H9 (cell line): ENCODE results near the gene NFATC1. TPM values are rescaled to one million over a fixed set of nuclear protein-coding genes. Genes with fewer than 3 reads are reported as not detected.

Experiments used
- DNase-seq: peaks from one replicate; pipeline ENCODE4 v3.0.0-alpha.2; 2017
- H2AFZ ChIP-seq: one replicate; pipeline ENCODE4 v1.6.1; 2013; ENCODE audit warnings: mild to moderate bottlenecking, low read length, control low read depth, moderate library complexity
- H2AK5ac ChIP-seq: 2 replicates; pipeline ENCODE4 v1.6.1; 2013; ENCODE audit warnings: low read length, control low read depth, mixed read lengths; ENCODE audit not compliant: insufficient read length
- H2BK120ac ChIP-seq: one replicate; pipeline ENCODE4 v1.6.1; 2013; ENCODE audit warnings: low read depth, mild to moderate bottlenecking, low read length, control low read depth, inconsistent platforms; ENCODE audit not compliant: poor library complexity, severe bottlenecking
- H2BK12ac ChIP-seq: 2 replicates; pipeline ENCODE4 v1.6.1; 2013; ENCODE audit warnings: low read length, control low read depth, mixed read lengths, low read depth; ENCODE audit not compliant: insufficient read length
- H2BK15ac ChIP-seq: 2 replicates; pipeline ENCODE4 v1.6.1; 2013; ENCODE audit warnings: low read depth, low read length, control low read depth
- H2BK20ac ChIP-seq: one replicate; pipeline ENCODE4 v1.6.1; 2013; ENCODE audit warnings: low read depth, mild to moderate bottlenecking, low read length, control low read depth, inconsistent platforms; ENCODE audit not compliant: poor library complexity, severe bottlenecking
- H2BK5ac ChIP-seq: 2 replicates; pipeline ENCODE4 v1.6.1; 2013; ENCODE audit warnings: low read length, control low read depth, mixed read lengths; ENCODE audit not compliant: insufficient read length
- H3K14ac ChIP-seq: 2 replicates; pipeline ENCODE4 v1.6.1; 2013; ENCODE audit warnings: low read length, control low read depth; ENCODE audit not compliant: insufficient read depth
- H3K18ac ChIP-seq: 2 replicates; pipeline ENCODE4 v1.6.1; 2013; ENCODE audit warnings: low read depth, mild to moderate bottlenecking, mixed read lengths, low read length, control low read depth; ENCODE audit not compliant: insufficient read length
- H3K23ac ChIP-seq: 2 replicates; pipeline ENCODE4 v1.6.1; 2013; ENCODE audit warnings: low read length, control low read depth, mixed read lengths, low read depth; ENCODE audit not compliant: insufficient read length
- H3K23me2 ChIP-seq: 2 replicates; pipeline ENCODE4 v1.6.1; 2013; ENCODE audit warnings: low read depth, mild to moderate bottlenecking, mixed read lengths, low read length, control low read depth; ENCODE audit not compliant: insufficient read length, poor library complexity, severe bottlenecking
- H3K27ac ChIP-seq: 2 replicates; pipeline ENCODE4 v1.5.1; 2013; ENCODE audit warnings: low read length, control low read depth, mixed read lengths, low read depth; ENCODE audit not compliant: insufficient read length
- H3K27me3 ChIP-seq: 2 replicates; pipeline ENCODE4 v1.6.1; 2013; ENCODE audit warnings: low read length, control low read depth, inconsistent platforms; ENCODE audit not compliant: insufficient read depth
- H3K4ac ChIP-seq: 2 replicates; pipeline ENCODE4 v1.6.1; 2013; ENCODE audit warnings: low read depth, mild to moderate bottlenecking, control low read depth, inconsistent platforms, low read length, moderate library complexity
- H3K4me1 ChIP-seq: 2 replicates; pipeline ENCODE4 v1.6.1; 2013; ENCODE audit warnings: low read length, control low read depth, inconsistent platforms; ENCODE audit not compliant: insufficient read depth
- H3K4me2 ChIP-seq: 2 replicates; pipeline ENCODE4 v1.6.1; 2013; ENCODE audit warnings: low read length, control low read depth, mixed read lengths; ENCODE audit not compliant: insufficient read length, insufficient read depth
- H3K56ac ChIP-seq: 2 replicates; pipeline ENCODE4 v1.6.1; 2013; ENCODE audit warnings: low read depth, mild to moderate bottlenecking, mixed read lengths, low read length, control low read depth; ENCODE audit not compliant: insufficient read length
- H3K79me1 ChIP-seq: 2 replicates; pipeline ENCODE4 v1.6.1; 2013; ENCODE audit warnings: low read depth, mild to moderate bottlenecking, moderate library complexity, low read length, control low read depth, inconsistent platforms; ENCODE audit not compliant: insufficient read depth, poor library complexity, severe bottlenecking
- H3K79me2 ChIP-seq: 2 replicates; pipeline ENCODE4 v1.6.1; 2013; ENCODE audit warnings: low read length, control low read depth, inconsistent platforms; ENCODE audit not compliant: insufficient read depth
- H3K9ac ChIP-seq: 2 replicates; pipeline ENCODE4 v1.6.1; 2013; ENCODE audit warnings: low read length, control low read depth, mixed read lengths; ENCODE audit not compliant: insufficient read length; ENCODE audit errors: extremely low read depth
- H3K9me3 ChIP-seq: one replicate; pipeline ENCODE4 v1.6.1; 2013; ENCODE audit warnings: low read depth, low read length, inconsistent platforms; ENCODE audit not compliant: control insufficient read depth
- H3T11ph ChIP-seq: one replicate; pipeline ENCODE4 v1.6.1; 2013; ENCODE audit warnings: mild to moderate bottlenecking, low read length, control low read depth, inconsistent platforms
- H4K20me1 ChIP-seq: one replicate; pipeline ENCODE4 v1.6.1; 2013; ENCODE audit not compliant: control insufficient read depth, insufficient read length, insufficient read depth
- H4K5ac ChIP-seq: 2 replicates; pipeline ENCODE4 v1.6.1; 2013; ENCODE audit warnings: low read depth, mild to moderate bottlenecking, mixed read lengths, low read length, control low read depth; ENCODE audit not compliant: insufficient read length
- H4K8ac ChIP-seq: replicated peaks from 2 replicates; pipeline ENCODE4 v1.6.1; 2013; ENCODE audit warnings: low read length, control low read depth, mixed read lengths, low read depth; ENCODE audit not compliant: insufficient read length
- H4K91ac ChIP-seq: 2 replicates; pipeline ENCODE4 v1.6.1; 2013; ENCODE audit warnings: low read depth, mild to moderate bottlenecking, moderate library complexity, mixed read lengths, low read length, control low read depth; ENCODE audit not compliant: insufficient read length
- H3K27ac Mint-ChIP-seq, 3 experiments: 2 replicates in 2 of 3; 3 replicates in 1 of 3; pipeline ENCODE4 v1.8.0; 2020 to 2021; ENCODE audit warnings: mixed read lengths in 3 of 3, mild to moderate bottlenecking in 1 of 3, moderate library complexity in 1 of 3
- H3K27me3 Mint-ChIP-seq: 2 replicates; pipeline ENCODE4 v1.8.0; 2021; ENCODE audit warnings: low read depth, mild to moderate bottlenecking, moderate library complexity, mixed read lengths
- H3K36me3 Mint-ChIP-seq, 3 experiments: 2 replicates in 2 of 3; 3 replicates in 1 of 3; pipeline ENCODE4 v1.8.0; 2020 to 2021; ENCODE audit warnings: low read depth in 3 of 3, mixed read lengths in 3 of 3; ENCODE audit not compliant: insufficient read depth in 1 of 3
- H3K4me1 Mint-ChIP-seq, 2 experiments: 2 replicates each; pipeline ENCODE4 v1.8.0; 2020; ENCODE audit warnings: mixed read lengths in 2 of 2
- H3K4me3 Mint-ChIP-seq, 2 experiments: 2 replicates in 1 of 2; 3 replicates in 1 of 2; pipeline ENCODE4 v1.8.0; 2020 to 2021; ENCODE audit warnings: mild to moderate bottlenecking in 2 of 2, mixed read lengths in 2 of 2, moderate library complexity in 1 of 2
- H3K9me3 Mint-ChIP-seq, 2 experiments: 2 replicates in 1 of 2; 3 replicates in 1 of 2; pipeline ENCODE4 v1.8.0; 2020; ENCODE audit warnings: mild to moderate bottlenecking in 2 of 2, mixed read lengths in 2 of 2, moderate library complexity in 1 of 2
- CTCF ChIP-seq: fragments of 200-600 bp; sonication (generic); conservative IDR thresholded peaks from 3 replicates; pipeline ENCODE4 v1.8.0; 2021; ENCODE audit warnings: antibody characterized with exemption, mild to moderate bottlenecking
- WGBS: extraction: QIAGEN DNeasy Blood & Tissue Kit; methylation state at CpG from one replicate; pipeline ENCODE4 v1.1.7; 2013; ENCODE audit warnings: missing lambda C conversion rate, low lambda C conversion rate, mixed read lengths; ENCODE audit not compliant: insufficient read length; ENCODE audit errors: extremely low coverage; 5-methylcytosine and 5-hydroxymethylcytosine counted together
- total RNA-seq: library from RNA; stranded (reverse); gene quantifications from 2 replicates; pipeline ENCODE4 v1.2.1, GENCODE V29; 2021

NFATC1 gene
- total RNA-seq, 1 experiment from 2014 or later, result 5.5 TPM

- Histone ChIP-seq H3K27ac (no peak overlapping the region), H3K23me2 (no peaks in the 10 kb centered on the region), H3K79me1 (no peaks in the 10 kb centered on the region), H3K4me2 (no peak overlapping the region), H2BK12ac (no peak overlapping the region), H2AFZ (no peak overlapping the region), H3K18ac (no peak overlapping the region), H3K27me3 (no peaks in the 10 kb centered on the region), H3K14ac (no peak overlapping the region; the same call in 1 of the 2 replicates), H4K8ac (no peak overlapping the region), H3K56ac (no peak overlapping the region), H2AK5ac (no peak overlapping the region), H3K79me2 (no peaks in the 10 kb centered on the region), H2BK120ac (no peak overlapping the region), H2BK15ac (no peak overlapping the region), H3K9me3 (no peaks in the 10 kb centered on the region), H4K5ac (no peak overlapping the region), H3K4ac (no peak overlapping the region), H4K20me1 (no peaks in the 10 kb centered on the region), H2BK5ac (no peak overlapping the region), H3T11ph (no peak overlapping the region), H3K4me1 (no peaks in the 10 kb centered on the region), H2BK20ac (no peak overlapping the region), H3K23ac (no peak overlapping the region), H3K9ac (no peak overlapping the region), H4K91ac (no peak overlapping the region)
- Mint-ChIP-seq H3K4me1 (peaks cover 0 to 5% of the 10 kb centered on the region in 2 experiments; a peak in 2 of 4 replicates), H3K9me3 (peaks cover 0 to 3% of the 10 kb centered on the region in 2 experiments; a peak in 2 of 5 replicates), H3K27me3 (no peaks in the 10 kb centered on the region), H3K27ac (no peak overlapping the region), H3K4me3 (no peak overlapping the region; a peak in 1 of 5 replicates), H3K36me3 (peaks cover 9 to 26% (median 18%) of the 10 kb centered on the region in 3 experiments)
- DNase-seq, result no peak
- no CpG with 5 or more reads among the region's 29 CpGs for WGBS
- no peak for TF ChIP-seq CTCF
Observed at GRCh38 chr18:79366177-79367094, 29.3 kb upstream of the NFATC1 start.
